ENCODE data around the gene GRAMD1B.

GRCh38 chr11:123588864-123589262 lies 158.8 kb downstream of the GRAMD1B start:
- TF ChIP-seq CTCF (IDR thresholded peaks at IDR 0.05), result no peak
- no peak for TF ChIP-seq POLR2A (IDR thresholded peaks at IDR 0.05)
